OCI-LY3 (cell line): ENCODE data around the gene PLD5.

Experiments
- EZH2phosphoT487 ChIP-seq: fragments of 200-600 bp; shearing (Covaris generic); IDR thresholded peaks from 2 replicates; pipeline ENCODE4 v1.6.1; 2018; ENCODE audit warnings: antibody characterized with exemption, mixed run types, low read depth
- TF ChIP-seq, protein P1 (sequence below): fragments of 200-600, 300-600 bp; sonication (generic); IDR thresholded peaks from 2 replicates; pipeline ENCODE4 v1.5.1; 2014; ENCODE audit warnings: antibody characterized with exemption, low read length, low read depth

DNA sequence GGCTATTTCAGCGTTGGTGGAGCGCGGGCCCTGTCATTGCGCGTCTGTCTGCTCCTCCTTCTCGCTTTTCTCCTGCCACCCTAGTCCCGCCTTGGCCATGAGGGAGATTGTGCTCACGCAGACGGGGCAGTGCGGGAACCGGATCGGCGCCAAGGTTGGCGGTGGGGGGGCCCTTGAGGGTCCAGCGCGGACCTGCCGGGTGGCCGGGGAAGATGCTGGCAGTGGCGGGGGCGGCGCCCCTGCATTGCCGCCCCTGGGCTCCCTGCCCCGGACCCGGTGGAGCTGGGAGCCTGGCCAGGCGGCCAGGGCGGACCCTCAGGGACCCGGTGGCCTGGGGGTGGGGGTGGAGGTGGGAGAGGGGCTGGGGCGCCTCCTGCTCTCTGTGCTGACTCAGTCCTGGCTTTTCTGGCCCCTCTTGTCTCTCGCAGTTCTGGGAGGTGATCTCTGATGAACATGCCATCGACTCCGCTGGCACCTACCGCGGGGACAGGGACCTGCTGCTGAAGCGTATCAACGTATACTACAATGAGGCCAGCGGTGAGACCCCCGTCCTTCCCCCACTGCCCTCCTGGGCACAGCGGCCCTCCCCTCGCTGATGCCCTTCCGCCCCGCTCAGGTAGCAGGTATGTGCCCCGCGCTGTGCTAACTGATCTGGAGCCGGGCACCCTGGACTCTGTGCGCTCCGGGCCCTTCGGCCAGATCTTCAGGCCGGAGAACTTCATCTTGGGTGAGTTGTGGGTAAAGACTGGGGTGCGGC lies 467.3 kb downstream of the PLD5 start:
- TF ChIP-seq, protein P1, sequence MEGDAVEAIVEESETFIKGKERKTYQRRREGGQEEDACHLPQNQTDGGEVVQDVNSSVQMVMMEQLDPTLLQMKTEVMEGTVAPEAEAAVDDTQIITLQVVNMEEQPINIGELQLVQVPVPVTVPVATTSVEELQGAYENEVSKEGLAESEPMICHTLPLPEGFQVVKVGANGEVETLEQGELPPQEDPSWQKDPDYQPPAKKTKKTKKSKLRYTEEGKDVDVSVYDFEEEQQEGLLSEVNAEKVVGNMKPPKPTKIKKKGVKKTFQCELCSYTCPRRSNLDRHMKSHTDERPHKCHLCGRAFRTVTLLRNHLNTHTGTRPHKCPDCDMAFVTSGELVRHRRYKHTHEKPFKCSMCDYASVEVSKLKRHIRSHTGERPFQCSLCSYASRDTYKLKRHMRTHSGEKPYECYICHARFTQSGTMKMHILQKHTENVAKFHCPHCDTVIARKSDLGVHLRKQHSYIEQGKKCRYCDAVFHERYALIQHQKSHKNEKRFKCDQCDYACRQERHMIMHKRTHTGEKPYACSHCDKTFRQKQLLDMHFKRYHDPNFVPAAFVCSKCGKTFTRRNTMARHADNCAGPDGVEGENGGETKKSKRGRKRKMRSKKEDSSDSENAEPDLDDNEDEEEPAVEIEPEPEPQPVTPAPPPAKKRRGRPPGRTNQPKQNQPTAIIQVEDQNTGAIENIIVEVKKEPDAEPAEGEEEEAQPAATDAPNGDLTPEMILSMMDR, result no peak
- TF ChIP-seq EZH2phosphoT487, result no peak
